Activated naive CD8-positive, alpha-beta T cell (primary cell): ENCODE measurements around the gene XPR1.

Source experiments
- H3K27ac Mint-ChIP-seq: one replicate; pipeline ENCODE4 v1.8.0; 2021; ENCODE audit warnings: mixed read lengths
- H3K27me3 Mint-ChIP-seq: one replicate; pipeline ENCODE4 v1.8.0; 2021; ENCODE audit warnings: mixed read lengths
- H3K36me3 Mint-ChIP-seq: one replicate; pipeline ENCODE4 v1.8.0; 2021; ENCODE audit warnings: mixed read lengths
- H3K4me1 Mint-ChIP-seq: one replicate; pipeline ENCODE4 v1.8.0; 2021; ENCODE audit warnings: low read depth, mixed read lengths
- H3K4me3 Mint-ChIP-seq: one replicate; pipeline ENCODE4 v1.8.0; 2021; ENCODE audit warnings: mild to moderate bottlenecking, mixed read lengths
- H3K9me3 Mint-ChIP-seq: one replicate; pipeline ENCODE4 v1.8.0; 2021; ENCODE audit warnings: low read depth, mixed read lengths

The XPR1 gene

DNA sequence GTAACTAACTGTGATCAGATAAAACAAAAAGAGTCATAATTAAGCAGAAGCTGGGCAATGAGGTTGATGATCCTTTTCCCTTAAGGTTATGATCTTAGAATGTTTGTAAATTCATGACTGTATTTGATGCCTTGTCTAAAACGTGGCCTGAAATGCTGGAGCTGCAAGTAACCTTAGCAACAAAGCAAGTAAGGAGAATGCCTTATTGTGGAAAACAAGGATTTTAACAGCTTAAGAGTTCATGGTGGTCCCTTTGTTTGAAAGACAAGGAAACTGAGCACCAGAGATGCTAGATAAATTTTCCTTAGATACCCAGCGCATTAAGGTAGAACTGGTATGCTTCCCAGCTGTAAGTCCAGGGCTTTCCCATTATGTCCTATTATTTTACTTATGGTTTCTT lies 25.7 kb upstream of the XPR1 start:
- Mint-ChIP-seq H3K4me3 (no peak overlapping the region), H3K9me3 (no peaks in the 10 kb centered on the region), H3K36me3 (no peaks in the 10 kb centered on the region), H3K27me3 (no peaks in the 10 kb centered on the region), H3K4me1 (peaks cover 3% of the 10 kb centered on the region), H3K27ac (no peak overlapping the region)

DNA sequence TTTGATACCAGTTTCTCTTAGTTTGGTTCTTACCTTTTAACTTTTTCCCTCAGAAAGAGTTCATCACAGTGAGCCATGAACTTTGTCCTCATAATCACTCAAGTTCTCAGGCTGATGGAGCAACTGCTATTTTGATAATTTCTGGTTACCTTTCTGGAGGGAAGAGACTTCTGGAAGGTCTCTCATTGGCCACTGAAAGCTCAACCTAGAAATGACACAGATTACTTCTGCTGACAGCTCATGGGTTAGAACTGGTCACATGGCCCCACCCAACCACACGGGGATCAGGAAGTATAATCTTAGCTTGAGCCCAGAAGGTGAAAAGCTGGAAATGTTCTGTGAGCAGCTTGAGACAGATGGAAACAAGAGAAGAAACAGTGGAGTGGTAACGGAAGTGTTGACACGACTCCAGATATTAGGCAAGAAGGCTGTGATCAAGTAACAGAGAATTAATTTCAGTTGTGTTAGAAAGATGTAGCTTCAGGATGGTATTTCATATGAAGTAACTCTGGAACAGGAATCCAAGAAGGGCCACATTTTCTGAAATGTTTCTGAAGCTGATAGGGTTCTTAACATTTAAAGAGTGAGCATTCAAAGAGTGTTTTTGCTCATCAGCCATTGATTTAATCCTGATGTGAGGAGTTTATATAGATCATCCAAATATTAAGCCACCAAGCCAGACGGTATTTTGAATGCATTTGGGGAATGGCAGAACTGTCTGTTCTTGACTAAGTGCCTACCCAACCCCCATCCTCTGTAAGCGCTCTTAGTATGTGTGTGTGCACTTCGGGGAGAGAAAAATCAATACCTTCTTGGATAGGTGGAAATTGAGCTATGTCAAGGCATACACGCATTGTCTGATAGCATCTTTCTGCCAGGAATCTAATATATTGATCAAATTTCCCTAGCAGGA lies 21.9 kb upstream of the XPR1 start:
- Mint-ChIP-seq H3K36me3 (no peaks in the 10 kb centered on the region), H3K4me3 (no peak overlapping the region), H3K27ac (no peak overlapping the region), H3K27me3 (no peaks in the 10 kb centered on the region), H3K4me1 (peaks cover 7% of the 10 kb centered on the region), H3K9me3 (no peaks in the 10 kb centered on the region)

DNA sequence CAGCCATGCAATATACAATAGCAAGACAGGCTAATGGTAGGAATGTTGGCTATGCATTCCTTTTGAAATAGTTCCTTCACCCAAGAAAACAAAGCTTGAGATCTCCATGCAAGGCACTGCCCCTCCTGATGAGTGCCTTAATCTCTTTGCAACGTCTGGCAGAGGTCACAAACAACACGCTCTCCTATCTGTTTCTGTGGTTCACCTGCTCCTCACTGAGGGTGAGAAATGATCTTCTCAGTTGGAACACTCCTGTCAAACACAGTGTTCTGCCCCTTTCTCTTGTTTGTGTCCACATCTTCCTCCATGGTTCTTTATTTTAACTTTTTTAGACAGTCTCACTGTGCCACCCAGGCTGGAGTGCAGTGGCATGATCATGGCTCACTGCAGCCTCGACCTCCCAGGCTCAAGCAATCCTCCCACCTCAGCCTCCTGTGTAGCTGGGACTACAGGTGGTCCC lies 21.2 kb upstream of the XPR1 start:
- H3K9me3 Mint-ChIP-seq = no peaks in the 10 kb centered on the region
- H3K27ac Mint-ChIP-seq = no peak overlapping the region
- no peaks in the 10 kb centered on the region for H3K27me3 Mint-ChIP-seq
- H3K36me3 Mint-ChIP-seq = no peaks in the 10 kb centered on the region
- H3K4me1 Mint-ChIP-seq = peaks cover 7% of the 10 kb centered on the region
- H3K4me3 Mint-ChIP-seq = no peak overlapping the region

DNA sequence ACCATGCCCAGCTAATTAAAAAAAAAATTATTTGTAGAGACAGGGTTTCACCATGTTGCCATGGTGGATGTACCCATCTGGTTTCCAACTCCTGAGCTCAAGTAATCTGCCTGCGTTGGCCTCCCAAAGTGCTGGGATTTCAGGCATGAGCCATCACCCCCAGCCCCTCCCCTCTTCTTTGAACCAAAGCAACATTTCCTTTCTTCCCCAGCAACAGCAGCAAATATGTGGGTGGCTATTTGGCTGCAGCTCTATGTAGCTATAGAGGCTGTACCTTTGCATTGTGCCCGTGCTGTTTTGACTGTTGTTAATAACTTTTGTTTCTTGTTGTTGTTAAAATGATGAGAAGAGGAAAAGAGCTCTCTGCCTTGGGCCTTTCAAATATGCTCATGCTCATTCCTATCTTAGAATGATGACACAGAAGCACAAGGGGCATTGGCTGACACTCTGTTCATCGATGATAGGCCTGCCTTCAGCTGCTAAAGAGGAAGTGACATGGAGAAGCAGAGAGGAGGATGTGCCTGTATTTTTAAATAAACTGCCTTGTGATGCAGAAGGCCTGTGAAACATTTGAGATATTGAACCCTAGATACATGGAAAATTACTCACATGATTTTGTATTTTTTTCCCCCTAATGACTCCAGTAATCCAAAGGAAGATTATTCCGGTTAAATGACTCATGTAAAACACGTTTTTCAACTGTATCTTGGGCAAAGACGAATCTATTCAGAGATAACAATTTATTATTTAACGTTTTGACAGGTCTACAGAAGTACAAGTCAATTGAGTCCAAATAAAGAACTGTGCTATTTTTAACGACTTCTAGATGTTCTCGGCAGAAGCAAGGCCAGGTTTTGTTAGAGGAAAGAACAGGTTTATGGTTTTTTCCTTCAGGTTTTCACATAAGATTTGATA lies 20.5 kb upstream of the XPR1 start:
- Mint-ChIP-seq H3K4me1 (peaks cover 7% of the 10 kb centered on the region), H3K9me3 (no peaks in the 10 kb centered on the region), H3K27ac (no peak overlapping the region), H3K36me3 (no peaks in the 10 kb centered on the region), H3K27me3 (no peaks in the 10 kb centered on the region), H3K4me3 (no peak overlapping the region)

DNA sequence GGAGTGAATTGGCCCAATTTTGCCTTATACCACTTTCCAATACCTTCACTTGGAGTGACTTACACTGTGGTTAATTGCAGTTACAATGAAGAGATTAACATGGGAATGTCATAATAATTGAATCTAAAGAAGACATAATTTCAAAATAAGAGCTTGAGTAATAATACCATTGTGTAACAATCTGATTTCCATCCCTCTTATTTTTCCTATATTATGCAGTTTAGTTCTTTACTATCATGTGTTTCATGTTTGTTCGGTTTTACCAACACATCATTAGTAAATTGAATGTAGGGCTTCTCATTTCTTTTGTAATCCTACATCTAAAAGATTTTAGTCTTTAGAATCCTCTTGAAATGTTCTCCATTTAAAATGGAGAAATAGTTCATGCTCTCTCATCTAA lies 19.2 kb upstream of the XPR1 start:
- peaks cover 7% of the 10 kb centered on the region for H3K4me1 Mint-ChIP-seq
- no peak overlapping the region for H3K4me3 Mint-ChIP-seq
- H3K27ac Mint-ChIP-seq = no peak overlapping the region
- H3K36me3 Mint-ChIP-seq = no peaks in the 10 kb centered on the region
- no peaks in the 10 kb centered on the region for H3K9me3 Mint-ChIP-seq
- H3K27me3 Mint-ChIP-seq = no peaks in the 10 kb centered on the region

DNA sequence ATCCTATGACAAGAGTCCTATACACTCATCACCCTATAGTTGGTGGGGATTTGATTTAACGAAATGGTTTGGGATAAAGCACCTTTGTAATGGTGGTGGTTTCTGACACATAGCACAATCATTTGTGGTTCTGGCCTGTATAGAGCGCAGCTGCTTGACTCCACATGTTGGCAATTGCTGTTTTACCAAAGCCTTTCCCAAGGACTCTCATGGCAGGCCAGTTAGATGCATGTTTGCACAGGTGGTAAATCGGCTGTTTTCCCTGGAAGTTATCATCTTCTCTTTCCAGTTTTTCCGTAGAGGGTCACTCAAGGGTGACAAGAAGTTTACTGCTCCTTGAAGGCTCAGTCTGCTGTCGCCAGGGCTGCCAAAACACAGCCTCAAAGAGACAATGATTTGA lies 17.1 kb upstream of the XPR1 start:
- Mint-ChIP-seq H3K27ac (no peak overlapping the region), H3K27me3 (no peaks in the 10 kb centered on the region), H3K4me3 (no peak overlapping the region), H3K4me1 (peaks cover 5% of the 10 kb centered on the region), H3K36me3 (no peaks in the 10 kb centered on the region), H3K9me3 (no peaks in the 10 kb centered on the region)

DNA sequence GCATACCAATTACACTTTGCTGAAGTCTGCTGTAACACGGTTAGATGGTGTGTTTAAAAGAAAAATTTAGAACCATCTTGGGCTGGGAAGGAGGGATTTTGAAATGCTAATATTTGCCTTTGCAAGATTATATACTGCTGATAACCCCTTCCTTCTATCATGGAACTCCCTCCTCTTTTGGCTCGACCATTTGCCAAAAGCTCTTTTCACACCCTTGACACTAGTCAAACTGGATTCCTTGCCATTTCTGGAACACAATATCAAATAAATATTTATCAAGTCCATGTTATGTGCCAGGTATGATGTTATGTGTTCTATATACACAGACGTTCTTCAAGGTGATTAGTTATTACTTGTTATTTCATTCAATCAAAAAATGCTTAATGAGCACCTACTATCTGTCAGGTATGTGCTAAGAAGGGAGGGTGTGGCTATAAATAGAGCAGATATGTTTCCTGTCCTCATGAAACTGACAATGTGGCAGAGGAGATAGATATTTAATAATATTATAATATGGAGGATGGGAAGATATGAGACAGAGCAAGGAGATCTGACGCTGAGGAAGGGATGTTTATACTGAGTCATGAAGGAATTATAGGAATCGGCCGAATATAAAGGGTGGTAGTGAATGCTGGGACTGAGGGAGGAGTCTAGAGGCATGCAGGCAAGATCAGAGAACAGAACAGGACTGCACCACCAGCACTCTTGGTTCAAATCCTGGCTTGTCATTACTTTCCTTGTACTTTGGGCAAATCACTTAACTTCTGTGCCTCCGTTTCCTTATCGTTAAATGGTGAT lies 16.1 kb upstream of the XPR1 start:
- no peaks in the 10 kb centered on the region for H3K9me3 Mint-ChIP-seq
- peaks cover 4% of the 10 kb centered on the region for H3K4me1 Mint-ChIP-seq
- H3K27ac Mint-ChIP-seq = no peak overlapping the region
- H3K4me3 Mint-ChIP-seq = no peak overlapping the region
- no peaks in the 10 kb centered on the region for H3K36me3 Mint-ChIP-seq
- no peaks in the 10 kb centered on the region for H3K27me3 Mint-ChIP-seq

DNA sequence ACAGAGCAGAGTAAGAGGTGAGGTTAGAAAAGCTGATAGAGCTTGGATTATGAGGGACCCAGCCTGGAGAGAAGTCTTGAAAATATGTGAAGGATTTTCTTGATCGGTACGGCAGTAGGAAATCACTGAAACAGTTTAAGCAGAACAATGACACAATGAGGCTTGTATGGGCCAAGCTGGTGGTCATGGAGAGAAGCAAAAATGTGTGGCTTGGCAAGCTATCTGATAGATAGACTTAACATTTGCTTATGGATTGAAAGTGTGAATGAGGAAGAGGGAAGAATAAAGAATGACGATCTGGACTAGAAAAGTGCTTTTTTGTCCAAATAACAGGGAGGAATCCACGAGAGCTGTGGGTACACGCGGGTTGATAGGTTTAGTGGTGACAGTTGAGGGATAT lies 15.4 kb upstream of the XPR1 start:
- Mint-ChIP-seq H3K4me1 (peaks cover under 1% of the 10 kb centered on the region), H3K27ac (no peak overlapping the region), H3K4me3 (no peak overlapping the region), H3K36me3 (no peaks in the 10 kb centered on the region), H3K9me3 (no peaks in the 10 kb centered on the region), H3K27me3 (no peaks in the 10 kb centered on the region)

DNA sequence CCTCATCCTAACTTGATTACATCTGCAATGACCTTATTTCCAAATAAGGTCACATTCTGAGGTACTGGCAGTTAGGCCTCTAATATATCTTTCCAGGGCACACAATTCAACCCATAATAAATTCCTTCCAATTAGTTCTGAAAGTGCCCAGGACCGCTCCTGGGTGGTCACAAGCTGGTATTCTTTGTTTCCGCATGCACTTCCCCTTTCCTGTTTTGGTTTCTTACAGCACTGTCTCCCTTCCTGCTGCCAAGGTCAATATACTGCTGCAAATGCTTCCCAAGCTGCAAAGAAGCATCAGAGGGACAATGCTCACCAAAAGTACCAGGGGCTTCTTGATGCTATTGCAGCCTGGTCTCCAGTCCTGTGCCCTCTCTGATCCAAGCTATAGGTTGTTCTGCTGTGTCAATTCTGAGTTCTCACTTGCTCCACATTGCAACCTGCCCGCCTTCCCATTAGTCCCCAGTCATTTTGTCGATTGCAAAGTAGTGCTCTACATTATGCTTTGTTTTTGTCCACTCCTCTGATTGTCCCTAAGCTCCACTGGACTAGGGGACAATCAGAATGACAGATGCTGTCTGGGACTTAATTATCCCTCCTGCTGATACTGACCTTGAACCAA lies 13.9 kb upstream of the XPR1 start:
- Mint-ChIP-seq H3K27me3 (no peaks in the 10 kb centered on the region), H3K27ac (no peak overlapping the region), H3K4me1 (no peaks in the 10 kb centered on the region), H3K9me3 (no peaks in the 10 kb centered on the region), H3K4me3 (no peak overlapping the region), H3K36me3 (no peaks in the 10 kb centered on the region)

DNA sequence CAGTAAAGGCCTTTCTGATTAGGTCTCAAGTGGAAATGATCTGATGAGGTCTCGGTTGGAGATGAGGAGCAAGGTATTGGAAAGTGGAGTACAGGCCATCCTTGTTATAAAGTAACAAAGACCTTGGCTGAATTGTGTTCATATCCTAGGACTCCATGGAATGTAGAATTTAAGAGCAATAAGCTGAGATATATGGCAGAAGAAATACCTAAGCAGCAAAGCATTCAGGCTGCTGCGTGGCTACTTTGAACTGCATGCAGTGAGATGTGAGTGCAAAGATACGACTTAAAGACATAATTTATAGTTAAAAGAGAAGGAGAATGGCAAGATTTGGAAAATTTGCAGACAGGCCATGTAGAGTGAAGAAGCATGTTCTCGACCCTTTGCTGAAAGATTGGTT lies 11.2 kb upstream of the XPR1 start:
- Mint-ChIP-seq H3K27ac (no peak overlapping the region), H3K4me3 (no peak overlapping the region), H3K36me3 (no peaks in the 10 kb centered on the region), H3K4me1 (no peaks in the 10 kb centered on the region), H3K27me3 (peaks cover 3% of the 10 kb centered on the region), H3K9me3 (no peaks in the 10 kb centered on the region)

DNA sequence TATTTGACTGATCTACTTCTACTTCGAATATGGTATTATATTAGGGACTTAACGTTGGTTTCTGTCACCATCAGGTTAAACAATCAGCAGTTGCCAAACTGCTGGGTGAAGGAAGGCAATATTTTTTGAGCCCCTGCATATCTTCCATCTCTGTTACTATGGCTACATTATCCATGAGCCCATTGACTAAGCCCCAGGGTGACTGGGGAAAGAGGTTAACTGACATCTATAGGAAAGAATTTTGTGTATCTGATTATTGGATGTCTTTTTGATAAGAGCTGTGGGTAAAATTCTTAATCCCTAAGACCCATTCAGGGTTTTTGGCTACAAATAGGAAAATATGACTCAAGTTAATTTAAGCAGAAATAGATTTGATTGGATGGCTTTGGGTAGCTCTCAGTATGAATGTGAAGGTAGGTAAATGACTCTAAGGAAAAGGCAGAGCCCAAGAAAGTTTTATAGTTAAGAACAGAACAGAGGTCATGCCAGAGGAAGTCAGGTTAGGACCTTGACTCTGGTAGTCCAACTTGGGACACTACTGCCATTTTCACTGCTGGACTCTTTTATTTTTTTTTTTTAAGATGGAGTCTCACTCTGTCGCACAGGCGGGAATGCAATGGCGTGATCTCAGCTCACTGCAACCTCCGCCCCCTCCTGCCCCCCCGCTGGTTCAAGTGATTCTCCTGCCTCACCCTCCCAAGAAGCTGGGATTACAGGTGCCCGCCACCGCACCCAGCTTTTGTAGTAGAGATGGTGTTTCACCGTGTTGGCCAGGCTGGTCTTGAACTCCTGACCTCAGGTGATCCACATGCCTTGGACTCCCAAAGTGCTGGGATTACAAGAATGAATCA lies 8.9 kb upstream of the XPR1 start:
- Mint-ChIP-seq H3K9me3 (no peaks in the 10 kb centered on the region), H3K4me1 (no peaks in the 10 kb centered on the region), H3K36me3 (no peaks in the 10 kb centered on the region), H3K27me3 (peaks cover 5% of the 10 kb centered on the region), H3K27ac (no peak overlapping the region), H3K4me3 (no peak overlapping the region)

DNA sequence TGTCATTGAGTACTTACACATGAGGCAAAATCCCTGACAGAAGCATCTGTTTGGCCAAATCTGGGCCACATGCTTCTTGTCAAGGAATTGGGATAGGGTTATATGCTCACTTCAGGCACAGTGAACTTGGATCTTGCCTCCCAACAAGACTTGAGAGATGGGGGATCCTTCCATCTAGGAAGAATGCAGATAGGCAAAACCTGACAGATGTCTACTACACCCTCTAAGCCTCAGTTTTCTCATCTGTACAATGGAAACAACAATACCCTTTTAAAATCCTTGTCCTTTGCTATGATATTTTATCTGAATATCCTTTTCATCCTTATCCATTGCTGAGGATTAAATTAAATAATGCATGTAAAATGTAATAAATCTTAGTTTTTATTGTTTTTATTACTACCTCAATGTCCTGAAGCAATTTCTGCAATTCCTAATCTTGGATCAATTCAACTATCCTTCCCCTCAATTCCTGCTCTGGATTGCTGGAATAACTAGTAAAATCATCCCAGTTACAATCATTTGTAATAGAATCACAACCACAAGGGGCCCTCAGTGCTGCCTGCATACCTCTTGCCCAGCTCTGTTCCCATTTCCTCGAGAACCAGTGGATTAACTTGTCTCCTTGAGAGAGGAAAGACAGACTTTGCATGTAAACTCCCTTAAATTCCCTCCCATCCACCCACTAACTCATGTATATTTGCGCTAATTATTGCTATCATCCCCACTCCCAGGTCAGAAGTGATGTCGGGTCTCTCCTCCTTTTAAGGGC lies 8.1 kb upstream of the XPR1 start:
- no peaks in the 10 kb centered on the region for H3K36me3 Mint-ChIP-seq
- H3K9me3 Mint-ChIP-seq = no peaks in the 10 kb centered on the region
- H3K4me3 Mint-ChIP-seq = no peak overlapping the region
- H3K27ac Mint-ChIP-seq = no peak overlapping the region
- H3K4me1 Mint-ChIP-seq = no peaks in the 10 kb centered on the region
- H3K27me3 Mint-ChIP-seq = peaks cover 5% of the 10 kb centered on the region

DNA sequence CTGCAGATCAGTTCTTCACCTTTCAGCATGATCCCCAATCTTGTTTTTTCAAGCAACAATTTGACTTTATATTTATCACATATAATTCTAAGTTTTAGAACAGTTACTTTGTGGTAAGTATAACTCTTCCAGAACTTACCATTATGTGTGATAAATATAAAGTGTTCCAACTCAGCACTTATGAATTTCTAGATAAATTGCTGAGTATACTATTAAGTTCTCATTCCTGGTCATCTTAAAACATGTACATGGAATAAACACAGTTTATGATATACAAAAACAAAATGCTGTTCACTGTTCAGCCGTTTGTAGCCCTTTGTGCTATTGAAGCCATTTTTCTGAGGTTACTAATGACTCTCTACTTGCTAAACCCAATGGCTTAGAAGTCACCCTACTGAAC lies 5.1 kb upstream of the XPR1 start:
- peaks cover 5% of the 10 kb centered on the region for H3K27me3 Mint-ChIP-seq
- H3K4me3 Mint-ChIP-seq = no peak overlapping the region
- no peaks in the 10 kb centered on the region for H3K36me3 Mint-ChIP-seq
- H3K27ac Mint-ChIP-seq = no peak overlapping the region
- no peaks in the 10 kb centered on the region for H3K9me3 Mint-ChIP-seq
- peaks cover 6% of the 10 kb centered on the region for H3K4me1 Mint-ChIP-seq
